ENCODE results near the gene ARHGAP8.

The ARHGAP8 gene

GRCh38 chr22:44804327-44804726, 52.0 kb downstream of the ARHGAP8 start:
- DNase-seq (ENCODE audit: low spot score) = no peak

GRCh38 chr22:44805711-44806110, 53.3 kb downstream of the ARHGAP8 start:
- DNase-seq (ENCODE audit: low spot score) = no peak

GRCh38 chr22:44807232-44807631, 54.9 kb downstream of the ARHGAP8 start:
- no peak for DNase-seq (ENCODE audit: low spot score)

GRCh38 chr22:44807915-44808690, 55.7 kb downstream of the ARHGAP8 start:
- DNase-seq (ENCODE audit: low spot score) = no peak

GRCh38 chr22:44809456-44809855, 57.1 kb downstream of the ARHGAP8 start:
- DNase-seq (ENCODE audit: low spot score) = no peak

GRCh38 chr22:44811141-44811540, 58.8 kb downstream of the ARHGAP8 start:
- no peak for DNase-seq (ENCODE audit: low spot score)

GRCh38 chr22:44813416-44813815, 61.0 kb downstream of the ARHGAP8 start:
- no peak for DNase-seq (ENCODE audit: low spot score)

GRCh38 chr22:44814266-44815098, 62.1 kb downstream of the ARHGAP8 start:
- no peak for DNase-seq (ENCODE audit: low spot score)

- DNase-seq (ENCODE audit: low spot score) = no peak
Observed at GRCh38 chr22:44815099-44816070, 63.0 kb downstream of the ARHGAP8 start.

- no peak for DNase-seq (ENCODE audit: low spot score)
Observed at GRCh38 chr22:44816141-44816540, 63.8 kb downstream of the ARHGAP8 start.

- DNase-seq (ENCODE audit: low spot score) = no peak
Observed at GRCh38 chr22:44818727-44819126, 66.4 kb downstream of the ARHGAP8 start.

GRCh38 chr22:44819966-44820631, 67.7 kb downstream of the ARHGAP8 start:
- DNase-seq (ENCODE audit: low spot score) = no peak

GRCh38 chr22:44821741-44822475, 69.5 kb downstream of the ARHGAP8 start:
- no peak for DNase-seq (ENCODE audit: low spot score)

- no peak for DNase-seq (ENCODE audit: low spot score)
Observed at GRCh38 chr22:44822534-44822933, 70.2 kb downstream of the ARHGAP8 start.

GRCh38 chr22:44823396-44823795, 71.0 kb downstream of the ARHGAP8 start:
- no peak for DNase-seq (ENCODE audit: low spot score)

GRCh38 chr22:44823806-44824205, 71.4 kb downstream of the ARHGAP8 start:
- no peak for DNase-seq (ENCODE audit: low spot score)

- DNase-seq (ENCODE audit: low spot score) = no peak
Observed at GRCh38 chr22:44824271-44824670, 71.9 kb downstream of the ARHGAP8 start.

GRCh38 chr22:44825310-44826150, 73.2 kb downstream of the ARHGAP8 start:
- DNase-seq (ENCODE audit: low spot score) = no peak

- no peak for DNase-seq (ENCODE audit: low spot score)
Observed at GRCh38 chr22:44827666-44828190, 75.4 kb downstream of the ARHGAP8 start.

- peak; percentile 41 for DNase-seq (ENCODE audit: low spot score)
Observed at GRCh38 chr22:44828193-44828592, 75.8 kb downstream of the ARHGAP8 start.

Measured in HuH-7.5 (cell line).